NK-92 (cell line): Measurements from ENCODE around the gene GLYR1.

Source experiments
- DNase-seq: peaks from one replicate; lab custom pipeline; 2025; ENCODE audit not compliant: unreplicated experiment; lab: John Stamatoyannopoulos, UW

The GLYR1 gene

DNA sequence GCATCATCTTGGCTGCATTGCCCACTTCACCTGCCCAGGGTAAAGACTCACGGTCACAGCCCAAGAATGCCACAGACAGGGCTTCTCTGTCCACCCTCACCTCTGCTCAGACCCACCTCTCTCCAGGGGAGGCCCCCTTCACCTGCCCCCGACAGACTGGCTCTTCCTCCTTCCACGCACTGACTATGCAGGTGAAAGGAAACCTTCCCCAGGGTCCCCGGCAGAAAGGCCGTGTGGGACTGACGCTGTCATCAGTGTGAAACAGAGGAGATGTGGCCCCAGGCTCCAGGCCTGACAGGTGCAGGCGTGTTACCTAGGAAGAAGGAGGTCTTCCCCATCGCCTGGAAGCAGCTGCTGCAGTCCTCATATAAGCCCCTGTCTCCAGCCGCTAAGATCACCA, 35.3 kb downstream of the GLYR1 start:
- DNase-seq: no peak

DNA sequence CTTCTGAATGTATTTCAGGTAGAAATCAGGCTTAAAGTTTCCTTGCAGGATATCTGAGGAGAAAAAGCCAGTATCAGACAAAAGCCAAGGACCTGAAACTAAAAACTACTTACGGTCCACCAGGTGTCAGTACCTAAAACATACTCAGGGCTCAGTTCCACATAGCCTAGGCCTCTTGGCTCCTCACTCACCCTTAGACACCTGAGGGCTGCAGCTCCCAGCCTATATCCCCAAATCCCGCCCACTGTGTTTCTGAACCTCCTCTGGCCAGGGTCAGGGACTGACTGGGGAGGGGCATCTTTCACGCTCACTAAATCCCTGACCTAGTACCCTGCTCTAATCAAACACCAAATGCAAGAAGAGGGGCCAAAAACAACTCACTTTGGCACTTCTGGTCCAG, 35.8 kb downstream of the GLYR1 start:
- no peak for DNase-seq

DNA sequence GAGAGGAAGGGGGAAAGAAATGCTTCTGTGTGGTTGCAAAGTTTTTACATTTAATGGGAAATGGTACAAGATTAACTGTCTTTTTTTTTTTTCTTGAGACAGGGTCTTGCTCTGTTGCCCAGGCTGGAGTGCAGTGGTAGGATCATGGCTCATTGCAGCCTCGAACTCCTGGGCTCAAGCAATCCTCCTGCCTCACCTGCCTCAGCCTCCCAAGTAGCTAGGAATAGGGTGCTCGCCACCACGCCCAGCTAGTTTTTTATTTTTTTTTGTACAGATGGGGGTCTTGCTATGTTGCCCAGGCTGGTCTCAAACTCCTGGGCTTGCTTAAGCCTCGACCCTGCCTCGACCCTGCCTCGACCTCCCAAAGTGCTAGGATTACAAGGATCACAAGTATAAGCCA, 40.8 kb downstream of the GLYR1 start:
- DNase-seq: no peak

DNA sequence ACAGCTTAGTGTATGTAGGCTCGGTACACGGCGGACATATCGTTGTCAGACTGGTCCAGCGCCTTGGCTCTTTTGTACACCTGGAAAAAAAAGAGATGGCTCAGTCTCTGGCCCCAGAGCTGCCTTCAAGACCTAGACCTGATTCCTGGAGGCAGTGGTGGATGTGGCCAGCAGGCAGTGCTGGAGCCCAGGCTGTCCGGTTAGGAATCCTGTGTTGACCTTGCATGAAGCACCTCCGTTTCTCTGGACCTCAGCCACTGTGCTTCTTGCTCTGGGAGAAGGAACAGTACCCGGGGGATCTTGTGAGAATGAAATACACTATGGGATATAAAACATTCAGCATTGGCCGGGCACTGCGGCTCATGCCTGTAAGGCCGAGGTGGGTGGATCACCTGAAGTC, 41.9 kb downstream of the GLYR1 start:
- DNase-seq: no peak

DNA sequence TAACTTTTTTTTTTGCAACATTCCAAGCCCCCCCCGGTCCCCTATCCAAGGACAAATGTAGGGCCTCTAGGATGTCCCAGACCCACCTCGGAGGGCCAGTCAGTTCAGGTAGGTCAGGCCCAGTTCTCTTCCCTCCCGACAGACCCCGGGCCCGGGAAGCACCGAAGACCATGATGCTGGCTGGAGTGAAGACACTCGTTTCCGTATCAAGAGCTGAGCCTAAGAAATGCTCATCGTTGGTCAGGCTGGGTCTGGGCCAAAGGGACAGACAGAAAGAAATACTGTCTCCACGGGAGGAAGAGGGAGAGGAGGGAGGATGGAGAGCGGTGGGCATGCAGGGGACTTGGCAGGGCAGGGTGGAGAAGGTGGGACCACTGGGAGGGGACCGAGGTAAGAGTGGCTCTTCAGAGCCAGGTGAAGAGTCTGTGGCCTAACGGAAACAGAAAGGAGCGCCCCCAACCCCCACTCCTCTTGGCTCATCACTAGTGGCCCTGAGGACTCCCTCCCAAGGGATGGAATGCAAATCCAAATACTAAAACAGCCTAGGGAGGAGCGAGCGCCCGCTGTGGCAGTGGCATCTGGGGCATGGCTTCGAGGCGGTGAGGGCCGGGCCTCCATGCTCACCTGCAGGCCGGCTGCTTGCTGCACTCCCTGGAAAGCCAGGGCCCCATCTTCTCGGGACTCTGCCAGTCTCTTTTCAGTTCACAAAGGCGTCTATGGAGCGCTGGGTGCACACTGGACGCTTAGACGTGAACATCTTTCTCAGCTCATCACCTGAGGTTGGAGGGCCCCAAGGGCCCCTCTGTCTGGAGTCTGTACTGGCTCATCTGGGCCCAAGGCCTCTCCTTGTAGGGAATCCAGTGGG, 43.0 kb downstream of the GLYR1 start:
- DNase-seq: no peak

DNA sequence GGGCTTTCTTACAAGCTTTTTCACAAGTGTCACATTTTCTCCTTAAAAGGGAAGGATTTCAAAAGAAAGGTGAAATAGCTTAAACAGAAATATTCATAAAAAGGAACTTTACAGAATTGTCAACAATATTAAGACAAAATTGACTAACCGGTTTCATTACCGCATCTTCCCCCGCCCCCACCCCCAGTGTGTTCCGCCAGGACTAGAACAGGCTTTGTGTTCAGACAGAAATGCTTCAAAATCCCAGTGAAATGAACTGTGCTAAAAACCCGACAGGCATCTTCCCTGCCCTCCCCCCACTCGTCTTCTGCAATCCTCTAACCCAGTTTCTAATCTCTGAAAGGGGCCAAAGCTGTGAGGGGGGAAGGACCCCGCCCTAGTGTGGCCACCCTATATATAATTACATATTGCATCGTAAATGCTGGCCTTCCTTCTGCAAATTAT, 43.7 kb downstream of the GLYR1 start:
- no peak for DNase-seq

DNA sequence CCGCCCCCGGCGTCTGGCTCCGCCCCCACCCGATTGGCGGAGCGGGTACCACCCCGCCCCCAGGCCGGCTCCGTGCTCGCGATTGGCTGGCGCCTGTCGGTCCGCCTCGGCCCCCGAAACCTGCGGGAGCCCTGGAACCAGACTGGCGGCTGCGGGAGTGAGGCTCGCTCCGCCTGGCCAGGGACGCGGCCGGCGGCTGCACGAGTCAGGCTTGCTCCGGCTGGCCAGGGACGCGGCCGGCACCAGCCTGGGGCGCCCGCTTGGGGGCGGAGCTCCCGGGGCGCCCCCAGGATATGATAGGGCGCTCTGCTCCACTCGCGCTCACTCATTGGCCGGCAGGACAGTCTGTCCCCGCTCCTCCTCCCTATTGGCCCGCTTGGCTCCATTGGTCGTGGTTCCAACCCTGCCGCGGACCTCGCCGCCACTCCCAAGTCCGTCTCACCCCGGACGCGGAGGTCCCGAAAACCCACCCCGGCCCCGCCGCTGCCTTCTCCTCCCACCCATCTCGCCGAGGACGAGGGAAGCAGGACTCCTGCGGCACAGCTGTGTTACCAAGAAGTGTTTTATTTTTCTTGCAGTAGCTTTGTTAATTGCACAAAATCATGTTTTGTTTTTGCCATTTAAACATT, 44.3 kb downstream of the GLYR1 start:
- no peak for DNase-seq

DNA sequence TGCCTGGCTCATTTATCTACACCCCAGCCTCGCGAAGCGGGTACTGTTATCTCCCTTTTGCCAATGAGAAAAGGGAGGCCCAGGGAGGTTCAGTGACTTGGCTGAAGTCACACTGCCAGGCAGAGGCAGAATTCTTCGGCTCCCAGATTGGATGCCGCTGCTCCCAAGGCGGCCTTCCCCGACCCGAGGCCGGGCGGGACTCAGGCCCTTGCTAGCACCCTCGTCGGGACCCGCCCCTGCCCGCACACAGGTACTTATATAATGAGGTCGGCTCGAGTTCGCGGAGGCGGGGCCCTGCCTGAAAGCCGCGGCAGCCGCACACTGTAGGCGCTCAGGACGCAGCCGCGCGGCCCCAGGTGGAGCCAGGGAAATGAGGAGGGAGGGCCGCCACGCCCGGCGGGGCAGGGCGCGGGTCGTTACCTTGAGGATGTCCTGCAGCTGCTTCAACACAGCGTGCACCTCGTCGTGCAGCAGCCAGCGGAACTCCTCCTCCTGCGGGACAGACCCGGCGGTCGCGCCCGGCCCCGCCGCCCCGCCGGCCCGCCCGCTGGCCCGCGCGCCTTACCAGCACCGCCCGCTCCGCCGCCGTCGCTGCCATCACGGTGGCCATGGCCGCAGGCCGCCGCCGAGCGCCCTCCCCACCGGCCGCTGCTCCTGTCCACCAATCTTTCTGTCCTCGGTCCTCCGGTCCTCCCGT, 45.0 kb downstream of the GLYR1 start, which contains the start of gene ROGDI:
TSS of gene ROGDI (minus strand) at position 672 of the 697 bp plus-strand sequence. CDS start at position 610, 62 bp downstream.
- no peak for DNase-seq

DNA sequence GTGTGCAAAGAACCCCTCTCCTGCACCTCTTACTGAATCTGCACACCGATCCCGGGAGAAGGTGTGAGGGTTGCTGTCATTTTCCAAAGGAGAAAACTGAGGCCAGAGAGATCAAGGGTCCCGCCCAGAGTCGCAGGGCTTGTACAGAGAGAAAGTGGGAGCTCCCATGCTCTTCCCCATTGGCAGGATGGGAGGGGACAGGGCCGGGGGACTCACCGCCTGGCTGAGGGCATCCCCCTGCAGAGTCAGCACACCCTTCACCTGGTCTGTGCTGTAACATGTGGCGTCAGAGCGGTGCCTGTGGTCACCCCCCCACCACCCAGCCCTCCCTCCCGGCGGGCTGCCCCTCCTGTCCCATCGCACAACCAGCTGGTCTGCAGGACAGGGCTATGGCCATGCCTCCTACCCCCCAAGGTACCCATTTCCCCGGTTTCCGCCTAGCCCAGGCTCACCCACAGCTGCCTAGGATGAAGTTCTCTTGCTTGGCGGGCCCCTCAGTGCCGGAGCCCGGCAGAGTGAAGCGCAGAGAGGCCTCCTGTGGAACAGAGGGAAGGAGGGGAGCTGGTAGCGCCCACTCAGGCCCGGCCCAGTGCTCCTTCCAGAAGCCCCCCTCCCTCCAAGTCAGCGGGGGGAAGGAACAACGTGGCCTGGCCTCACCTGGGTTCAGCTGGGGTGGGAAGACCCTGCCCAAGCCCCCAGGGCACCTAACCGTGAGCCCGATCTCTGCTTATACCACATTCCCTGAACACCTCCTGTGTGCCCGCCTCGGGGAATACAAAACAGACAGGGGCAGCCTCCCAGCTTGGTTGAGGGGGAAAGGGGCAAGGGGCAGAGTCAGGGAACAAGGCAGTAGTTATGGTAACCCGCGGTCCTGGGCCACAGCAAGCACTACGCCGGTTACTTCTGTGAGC, 45.8 kb downstream of the GLYR1 start:
- no peak for DNase-seq

DNA sequence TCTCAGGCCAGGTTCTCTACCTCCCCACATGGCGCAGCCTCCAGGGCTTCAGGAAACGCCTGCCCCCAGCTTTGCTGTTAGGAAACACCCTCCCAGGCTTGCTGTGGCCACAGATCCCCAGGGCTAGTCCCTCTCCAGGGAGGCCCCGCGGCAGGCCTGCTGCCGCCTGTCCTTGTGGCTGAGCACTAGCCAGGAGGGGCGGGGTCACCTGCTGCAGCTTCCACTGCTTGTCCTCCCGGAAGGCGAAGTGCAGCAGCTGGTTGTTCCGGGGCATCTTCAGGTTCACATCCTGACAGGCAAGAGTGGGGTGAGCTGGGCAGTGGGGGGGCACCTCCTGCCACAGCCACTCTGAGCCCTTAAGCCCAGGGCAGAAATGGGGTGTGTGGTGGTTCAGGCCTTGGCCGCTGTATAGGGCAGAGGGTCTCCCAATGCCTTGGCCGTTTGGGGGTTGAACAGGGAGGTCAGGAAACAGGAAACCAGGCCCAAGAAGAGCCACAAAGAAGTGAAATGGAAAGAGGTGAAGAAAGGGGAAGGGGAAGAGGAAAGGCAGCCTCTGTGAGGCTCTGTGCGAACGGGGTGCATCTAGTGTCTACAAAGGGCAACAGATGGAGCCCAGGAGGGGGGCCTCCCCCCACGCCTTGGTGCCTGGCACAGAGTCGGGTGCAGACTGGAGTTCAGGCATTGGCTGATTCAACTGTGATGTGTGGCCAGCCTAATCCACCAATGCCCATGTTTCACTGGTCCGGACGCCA, 46.6 kb downstream of the GLYR1 start:
- no peak for DNase-seq

DNA sequence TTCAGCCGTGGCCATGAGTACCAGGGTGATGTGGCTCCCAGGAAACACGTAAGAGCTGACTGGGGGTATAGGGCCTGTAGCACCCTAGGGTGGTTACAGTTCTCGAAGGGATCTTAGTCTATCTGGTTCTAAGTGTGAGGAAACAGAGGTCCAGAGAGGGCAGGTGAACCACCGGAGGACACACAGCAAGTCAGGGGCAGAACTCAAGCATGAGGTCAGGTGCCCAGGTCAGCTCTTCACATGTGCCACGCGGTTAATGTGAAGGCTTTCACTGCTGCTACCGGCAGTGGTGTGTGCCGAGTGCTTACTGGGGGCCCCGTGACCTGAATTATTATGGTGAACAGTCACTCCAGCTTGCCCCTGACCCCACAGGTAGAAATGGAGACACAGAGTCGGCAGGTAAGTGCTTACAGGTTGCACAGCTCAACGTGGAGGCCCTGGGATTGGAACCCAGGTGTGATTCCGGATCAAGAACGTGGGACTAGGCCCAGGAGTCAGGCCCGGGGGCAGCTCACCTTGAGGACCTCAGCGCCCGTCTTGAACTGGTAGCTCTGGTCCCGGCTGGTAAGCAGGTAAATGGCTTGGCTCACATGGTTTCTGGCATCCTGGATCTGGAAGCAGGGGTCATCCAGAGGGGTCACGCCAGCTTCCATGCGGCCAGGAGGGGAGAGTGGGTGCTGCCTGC, 47.8 kb downstream of the GLYR1 start:
- DNase-seq: no peak

DNA sequence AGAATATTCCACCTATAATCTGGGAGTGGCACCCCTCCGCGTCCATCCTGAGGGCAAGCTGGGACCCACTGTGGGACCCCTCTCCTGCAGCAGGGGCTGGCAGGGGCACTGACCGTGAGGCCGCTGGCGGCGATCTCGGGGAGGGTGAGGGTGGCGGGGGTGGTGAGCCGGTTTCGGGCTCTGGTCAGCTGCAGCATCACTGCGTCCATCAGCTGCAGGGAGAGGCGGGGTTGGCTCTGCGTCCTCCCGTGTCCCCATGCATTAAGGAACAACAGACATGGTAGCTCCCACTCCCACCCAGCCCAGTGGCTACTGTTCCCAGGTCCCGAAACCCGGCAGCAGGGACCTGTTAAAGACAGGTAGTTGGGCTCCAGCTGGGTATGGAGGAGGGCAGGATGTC, 48.6 kb downstream of the GLYR1 start:
- no peak for DNase-seq

DNA sequence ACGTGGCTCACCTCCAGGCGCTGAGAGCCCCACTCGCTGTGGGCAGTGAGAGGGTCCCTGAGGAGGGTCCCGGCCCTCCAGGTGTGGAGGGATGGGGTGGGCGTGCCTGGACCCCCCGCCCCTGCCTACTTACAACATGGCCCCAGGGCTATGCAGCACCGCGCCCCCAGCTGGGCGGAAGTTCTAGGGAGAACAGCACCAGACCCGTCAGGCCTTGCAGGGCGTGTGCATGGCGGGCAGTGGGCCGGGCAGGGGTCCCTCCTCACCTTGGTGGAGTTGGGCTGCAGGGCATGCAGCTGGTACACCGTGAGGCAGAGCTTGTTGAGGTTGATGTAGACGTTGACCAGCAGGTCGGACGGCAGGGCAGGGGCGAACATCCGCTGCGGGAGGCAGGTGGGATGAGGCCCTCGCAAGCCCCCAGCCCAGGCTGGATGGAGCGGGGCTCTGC, 49.3 kb downstream of the GLYR1 start:
- DNase-seq: no peak

DNA sequence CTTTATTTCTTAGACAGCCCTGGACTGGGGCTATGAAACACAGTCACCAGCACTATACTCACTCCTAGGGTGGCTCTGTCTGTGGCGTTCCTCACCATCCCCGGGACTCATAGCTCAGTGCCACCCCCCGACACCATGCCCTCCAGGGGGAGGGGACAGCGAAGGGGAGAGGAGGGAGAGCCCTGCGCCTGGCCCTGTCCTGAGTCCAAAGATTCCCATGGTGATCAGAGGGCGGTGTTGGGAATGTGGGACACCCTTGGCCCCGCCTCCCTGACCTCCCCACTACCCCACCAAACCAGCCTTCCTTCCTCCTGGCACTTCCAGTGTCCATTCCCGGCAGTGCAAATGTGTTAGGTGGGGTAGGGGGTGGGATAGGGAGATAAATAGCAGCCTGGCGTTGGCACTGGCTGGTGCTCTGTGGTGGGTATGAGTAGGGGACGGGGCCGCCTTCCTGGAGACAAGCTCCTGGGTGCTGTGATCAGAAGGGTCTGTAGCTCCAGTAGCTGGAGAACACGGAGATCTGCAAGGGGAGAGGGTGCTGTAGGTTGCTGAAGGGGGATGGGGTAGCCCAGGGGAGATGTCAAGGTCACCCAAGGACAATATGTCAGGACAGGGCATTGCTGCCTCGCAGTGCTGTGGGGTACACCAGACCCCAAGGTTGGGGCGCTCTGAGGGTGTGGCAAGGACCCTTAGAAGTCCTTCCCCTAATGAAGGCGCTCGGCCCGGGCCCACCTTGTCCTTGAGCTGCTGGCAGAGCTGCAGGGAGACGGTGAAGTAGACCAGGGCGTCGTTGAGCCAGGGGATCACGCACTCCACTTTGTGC, 49.9 kb downstream of the GLYR1 start:
- no peak for DNase-seq

DNA sequence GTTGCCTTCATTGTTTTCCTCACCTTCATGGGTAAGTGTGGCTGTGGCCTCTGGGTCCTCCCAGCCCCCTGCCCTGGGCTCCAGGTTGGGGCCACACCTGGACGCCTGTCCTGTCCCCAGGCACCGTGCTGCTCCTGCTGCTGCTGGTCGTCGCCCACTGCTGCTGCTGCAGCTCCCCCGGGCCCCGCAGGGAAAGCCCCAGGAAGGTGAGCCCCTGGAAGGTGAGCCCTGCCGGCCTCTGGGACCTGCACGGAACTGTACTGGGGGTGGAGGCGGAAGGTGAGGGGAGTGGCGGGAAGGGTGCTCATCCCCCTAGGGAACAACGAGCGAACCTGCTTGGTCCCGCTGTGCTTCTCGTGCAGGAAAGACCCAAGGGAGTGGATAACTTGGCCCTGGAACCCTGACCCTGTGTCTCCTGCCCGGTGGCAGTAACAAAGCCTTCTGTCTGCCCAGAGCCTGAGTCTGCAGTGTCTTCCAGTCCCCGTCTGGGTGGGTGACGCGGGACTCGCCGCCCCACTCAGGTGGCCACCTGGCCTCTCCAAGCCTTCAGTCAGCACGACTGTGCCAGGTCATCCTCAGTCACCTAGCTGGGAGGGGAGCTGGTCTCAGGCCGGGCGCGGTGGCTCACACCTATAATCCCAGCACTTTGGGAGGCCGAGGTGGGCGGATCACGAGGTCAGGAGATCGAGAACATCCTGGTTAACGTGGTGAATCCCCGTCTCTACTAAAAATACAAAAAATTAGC, 51.1 kb downstream of the GLYR1 start:
- no peak for DNase-seq

DNA sequence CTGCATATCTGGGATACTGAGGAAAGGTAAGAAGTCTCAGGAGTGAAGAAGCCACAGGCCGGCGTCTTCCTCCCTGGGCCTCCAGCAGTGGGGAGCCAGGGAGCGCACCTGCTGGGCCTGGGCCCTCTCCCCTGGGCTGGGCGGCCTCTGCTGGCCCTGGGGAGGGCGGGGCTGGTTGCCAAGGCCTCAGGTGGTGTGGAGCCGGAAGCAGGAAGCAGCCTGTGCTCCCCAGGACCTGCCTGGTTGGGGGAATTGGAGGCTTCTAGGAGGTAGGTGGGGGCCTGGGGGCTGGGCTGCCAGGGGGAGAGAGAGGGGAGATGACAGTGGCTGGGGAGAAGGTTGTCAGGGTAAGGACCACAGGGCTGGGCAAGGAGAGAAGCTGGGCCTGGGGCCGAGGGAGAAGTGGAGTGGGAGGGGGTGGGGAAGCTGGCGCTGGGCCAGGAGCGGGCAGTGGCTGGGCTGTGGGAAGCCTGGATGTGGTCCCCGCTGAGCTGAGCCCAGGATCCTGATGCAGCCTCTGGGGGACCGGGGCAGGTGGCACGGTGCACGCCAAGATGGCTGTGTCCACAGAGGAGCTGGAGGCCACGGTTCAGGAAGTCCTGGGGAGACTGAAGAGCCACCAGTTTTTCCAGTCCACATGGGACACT, 51.8 kb downstream of the GLYR1 start, which contains the start of gene SMIM22:
TSS of gene SMIM22 (plus strand) at position 189 of the 647 bp plus-strand sequence. CDS start at position 555, 366 bp downstream.
- no peak for DNase-seq

DNA sequence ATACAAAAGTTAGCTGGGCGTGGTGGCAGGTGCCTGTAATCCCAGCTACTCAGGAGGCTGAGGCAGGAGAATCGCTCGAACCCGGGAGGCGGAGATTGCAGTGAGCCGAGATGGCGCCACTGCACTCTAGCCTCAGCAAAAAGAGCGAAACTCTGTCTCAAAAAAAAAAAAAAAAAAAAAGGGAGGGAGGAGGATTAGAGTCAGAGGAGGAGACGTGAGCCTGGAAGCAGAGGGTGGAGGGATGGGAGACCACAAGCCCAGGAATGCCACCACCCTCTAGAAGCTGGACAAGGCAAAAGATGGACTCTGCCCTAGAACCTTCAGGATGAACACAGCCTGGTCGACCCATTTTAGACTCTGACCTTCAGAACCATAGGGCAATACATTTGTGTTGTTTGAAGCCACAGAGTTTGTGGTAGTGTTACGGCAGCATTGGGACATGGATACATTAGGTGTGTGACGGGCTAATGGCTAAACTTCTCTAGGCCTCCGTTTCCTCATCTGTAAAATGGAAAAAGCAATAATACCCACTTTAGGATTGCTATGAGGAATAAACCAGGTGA, 54.1 kb downstream of the GLYR1 start:
- DNase-seq: no peak
